GM19239 (cell line): ENCODE measurements around the gene NPB.

Experiments
- DNase-seq: peaks from one replicate; pipeline ENCODE4 v3.0.0; 2011; ENCODE audit warnings: low spot score; ENCODE audit not compliant: insufficient read length
- FAIRE-seq: peaks from 2 replicates; lab custom pipeline; 2011; peaks lifted over from hg19 to GRCh38; lab: Jason Lieb, UNC

The NPB gene

DNA sequence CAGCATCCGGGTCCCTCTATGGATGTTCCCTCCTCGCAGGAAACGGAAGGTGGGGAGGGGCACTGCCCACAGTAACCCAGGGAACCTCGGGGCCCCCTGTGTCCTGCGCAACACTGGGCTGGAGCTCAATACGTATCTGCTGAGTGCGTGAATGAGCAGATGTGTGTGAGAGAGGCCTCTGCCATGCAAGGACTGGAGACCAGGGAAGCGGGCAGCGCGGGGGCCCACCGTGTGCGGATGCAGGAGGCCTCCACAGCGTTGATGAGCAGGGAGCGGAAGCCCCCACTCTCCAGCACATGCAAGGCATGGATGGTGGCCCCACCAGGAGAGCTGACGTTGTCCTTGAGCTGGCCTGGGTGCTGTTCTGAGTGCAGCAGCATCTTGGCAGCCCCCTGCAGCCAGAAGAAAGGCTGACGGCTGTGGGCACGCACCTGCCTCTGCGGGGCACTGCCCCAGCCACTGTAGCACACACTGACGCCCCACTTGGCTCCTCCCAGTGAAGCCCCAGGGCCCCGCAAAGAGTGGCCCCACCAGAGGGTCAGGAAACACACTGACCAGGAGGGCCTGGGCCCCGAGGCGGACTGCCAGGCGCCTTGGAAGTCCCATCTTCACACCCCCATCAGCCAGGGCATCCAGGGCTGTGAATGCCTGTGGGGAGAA lies 32.2 kb downstream of the NPB start:
- no peak for DNase-seq
- no peak for FAIRE-seq

DNA sequence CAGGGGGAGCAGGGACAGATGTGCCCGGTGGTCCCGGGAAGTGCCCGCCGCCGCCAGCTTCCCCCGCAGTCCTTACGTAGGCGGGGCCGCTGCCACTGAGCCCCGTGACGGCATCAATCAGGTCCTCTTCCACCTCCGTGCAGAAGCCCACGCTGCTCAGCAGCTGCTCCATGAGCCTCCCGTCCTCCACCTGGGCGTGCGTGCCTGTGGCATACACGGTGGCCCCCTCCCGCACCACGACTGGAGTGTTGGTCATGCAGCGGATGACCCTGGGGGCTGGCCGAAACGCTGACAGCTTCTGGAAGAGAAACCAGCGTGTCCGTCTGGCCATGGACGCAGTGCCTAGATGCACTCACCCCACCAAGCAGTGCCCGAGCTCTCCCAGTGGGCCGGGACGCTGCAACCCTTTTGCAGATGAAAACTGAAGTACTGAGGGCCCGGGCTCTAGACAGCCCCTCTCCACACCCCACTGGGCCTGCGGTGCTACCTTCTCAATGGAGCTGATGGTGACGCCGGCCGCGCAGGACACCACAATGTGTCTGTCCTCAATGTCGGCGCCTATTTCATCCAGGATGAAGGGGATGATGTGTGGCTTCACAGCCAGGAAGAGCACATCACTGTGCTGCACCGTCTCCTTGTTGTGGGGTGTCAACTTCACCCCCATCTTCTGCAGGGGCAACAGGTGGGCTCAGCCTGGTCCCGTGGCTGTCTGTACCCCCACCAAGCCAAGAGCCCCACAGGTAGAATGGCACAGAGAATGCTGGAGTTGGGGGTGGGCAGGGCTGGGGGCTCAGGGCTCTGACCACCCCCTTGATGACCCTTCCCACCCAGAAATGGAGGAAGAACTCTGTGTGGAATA lies 33.0 kb downstream of the NPB start:
- no peak for FAIRE-seq
- DNase-seq: no peak

DNA sequence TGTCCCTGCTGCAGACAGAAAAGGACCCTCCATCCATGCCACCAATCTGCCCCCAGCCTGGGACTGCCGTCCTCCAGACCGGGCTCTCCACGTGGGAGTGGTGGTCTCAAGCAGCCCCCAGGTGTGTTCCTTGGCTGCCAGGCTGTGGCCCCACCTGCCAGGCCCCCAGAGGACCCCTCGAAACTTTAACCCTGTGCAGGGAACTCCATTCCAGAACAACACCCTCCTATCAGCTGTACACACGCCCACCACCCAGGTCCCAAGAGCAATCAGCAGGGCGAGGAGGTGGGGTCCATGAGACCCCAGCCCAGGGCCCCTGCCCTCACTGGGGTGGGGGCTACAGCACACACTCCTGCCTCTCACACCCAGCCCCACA lies 33.7 kb downstream of the NPB start:
- DNase-seq (no peak), FAIRE-seq (no peak)

- FAIRE-seq: no peak
- no peak for DNase-seq
These were observed 37.2 kb downstream of the NPB start for GRCh38 chr17:81939218-81939617.

GRCh38 chr17:81939881-81940385 lies 37.9 kb downstream of the NPB start:
- FAIRE-seq (no peak), DNase-seq (no peak)

DNA sequence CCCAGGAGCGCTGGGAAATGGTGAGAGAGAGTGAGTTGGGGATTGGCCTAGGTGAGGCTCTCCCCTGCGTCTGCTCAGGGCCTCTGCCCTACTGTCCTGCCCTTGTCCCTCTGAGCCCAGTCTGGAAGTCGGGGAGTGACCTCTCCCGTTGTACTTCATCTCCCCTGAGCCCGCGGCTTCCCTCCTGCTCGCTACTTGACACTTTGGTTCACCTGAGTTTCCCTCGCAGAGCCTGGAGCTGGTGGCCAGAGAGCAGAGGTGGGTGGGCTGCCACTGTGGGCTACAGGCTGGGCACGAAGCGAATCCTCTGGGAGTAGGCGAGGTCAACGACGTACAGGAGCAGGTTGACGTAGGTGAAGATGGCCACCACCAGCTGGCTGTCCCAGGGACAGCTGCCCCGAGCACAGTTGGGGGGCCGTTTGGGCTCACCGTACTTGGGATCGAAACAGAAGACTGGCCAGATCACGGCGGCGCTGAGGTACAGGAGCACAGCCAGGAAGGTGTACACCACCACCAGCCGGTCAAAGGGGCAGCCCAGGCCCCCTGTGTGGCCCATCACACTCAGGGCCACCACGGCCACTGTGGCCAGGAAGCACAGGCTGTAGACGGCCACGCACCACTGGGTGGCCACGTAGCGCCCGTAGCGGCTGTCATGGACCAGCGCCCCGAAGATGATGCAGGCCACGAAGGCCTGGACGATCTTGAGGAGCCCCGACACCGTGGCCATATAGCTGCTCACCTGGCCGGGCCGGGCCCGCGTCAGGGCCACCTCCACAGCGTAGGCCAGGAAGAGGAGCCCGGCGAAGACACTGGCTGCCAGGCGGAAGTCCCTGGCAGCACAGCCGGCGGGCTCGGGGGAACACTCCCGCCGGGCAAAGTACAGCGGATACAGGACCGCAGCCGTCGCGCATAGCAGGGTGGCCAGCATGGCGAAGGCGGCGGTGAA lies 38.8 kb downstream of the NPB start:
- no peak for FAIRE-seq

DNA sequence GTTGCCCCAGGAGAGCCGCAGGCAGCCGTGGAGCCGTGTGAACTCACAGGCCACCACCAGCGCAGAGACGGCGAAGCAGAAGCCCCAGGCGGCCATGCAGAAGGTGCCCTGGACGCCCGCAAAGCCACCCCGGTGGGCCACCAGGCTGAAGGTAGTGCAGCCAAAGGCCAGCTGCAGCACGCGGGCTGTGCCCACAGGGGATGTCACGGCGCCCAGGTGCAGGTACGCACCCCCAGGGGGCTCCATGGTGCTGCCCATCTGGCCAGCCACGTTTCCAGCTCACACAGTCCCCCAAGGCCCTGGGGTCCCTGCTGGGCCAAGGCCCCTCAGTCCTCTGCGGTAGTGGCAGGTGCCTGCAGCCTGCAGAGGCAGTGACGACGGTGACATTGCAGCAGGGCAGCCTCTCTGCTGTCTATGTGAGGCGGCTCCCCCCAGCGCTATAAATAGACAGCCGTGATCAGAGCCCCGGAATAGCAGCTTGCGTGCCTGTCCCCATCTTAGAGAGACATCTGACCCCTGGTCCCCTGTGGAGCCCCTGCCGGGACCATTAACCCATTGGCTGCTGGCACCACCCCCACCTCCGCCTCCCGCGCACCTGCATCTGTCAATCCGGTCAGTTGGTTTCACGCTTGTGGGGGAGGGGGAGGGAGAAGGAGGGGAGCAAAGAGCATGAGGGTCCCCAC lies 39.6 kb downstream of the NPB start:
- DNase-seq (no peak), FAIRE-seq (no peak)

More for the DNA sequence above, 38.8 kb downstream of the NPB start:
- no peak for DNase-seq

DNA sequence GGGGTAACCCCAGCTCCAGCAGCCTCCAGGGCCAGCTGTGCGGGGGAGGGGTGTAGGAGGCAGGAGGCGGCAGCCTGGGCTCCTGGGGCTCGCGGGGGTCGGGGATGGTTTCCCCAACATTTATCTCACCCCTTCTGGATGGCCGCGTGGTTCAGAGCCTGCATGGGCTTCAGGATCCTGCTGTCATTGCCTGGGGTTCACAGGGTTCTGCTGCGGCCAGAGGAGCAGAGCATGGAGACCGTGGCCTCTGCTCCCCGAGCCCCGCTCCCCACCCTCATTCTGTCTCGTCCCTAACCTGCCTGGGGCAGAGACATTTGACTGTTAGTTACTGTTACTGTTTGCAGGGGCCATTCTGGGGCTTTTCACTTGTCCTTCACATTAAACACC lies 40.1 kb downstream of the NPB start:
- no peak for DNase-seq
- FAIRE-seq: no peak

DNA sequence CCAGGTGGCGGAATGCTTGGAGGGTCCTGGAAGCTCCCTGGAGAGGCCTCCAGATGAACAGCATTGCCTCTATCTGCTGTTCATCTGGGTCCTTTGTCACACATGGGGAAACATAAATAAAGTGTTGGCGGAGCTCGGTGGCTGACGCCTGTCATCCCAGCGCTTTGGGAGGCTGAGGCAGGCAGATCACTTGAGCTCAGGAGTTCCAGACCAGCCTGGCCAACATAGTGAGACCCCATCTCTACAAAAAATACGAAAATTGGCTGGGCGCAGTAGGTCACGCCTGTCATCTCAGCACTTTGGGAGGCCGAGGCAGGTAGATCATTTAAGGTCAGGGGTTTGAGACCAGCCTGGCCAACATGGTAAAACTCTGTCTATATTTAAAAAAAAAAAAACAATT lies 42.8 kb downstream of the NPB start:
- no peak for DNase-seq
- no peak for FAIRE-seq

GRCh38 chr17:81947189-81947588 lies 45.2 kb downstream of the NPB start, which contains the start of gene MYADML2:
Gene MYADML2, minus strand, starts transcription at chr17:81947233. Its CDS starts 5,492 bp downstream, at chr17:81941741.
- DNase-seq (no peak), FAIRE-seq (no peak)

DNA sequence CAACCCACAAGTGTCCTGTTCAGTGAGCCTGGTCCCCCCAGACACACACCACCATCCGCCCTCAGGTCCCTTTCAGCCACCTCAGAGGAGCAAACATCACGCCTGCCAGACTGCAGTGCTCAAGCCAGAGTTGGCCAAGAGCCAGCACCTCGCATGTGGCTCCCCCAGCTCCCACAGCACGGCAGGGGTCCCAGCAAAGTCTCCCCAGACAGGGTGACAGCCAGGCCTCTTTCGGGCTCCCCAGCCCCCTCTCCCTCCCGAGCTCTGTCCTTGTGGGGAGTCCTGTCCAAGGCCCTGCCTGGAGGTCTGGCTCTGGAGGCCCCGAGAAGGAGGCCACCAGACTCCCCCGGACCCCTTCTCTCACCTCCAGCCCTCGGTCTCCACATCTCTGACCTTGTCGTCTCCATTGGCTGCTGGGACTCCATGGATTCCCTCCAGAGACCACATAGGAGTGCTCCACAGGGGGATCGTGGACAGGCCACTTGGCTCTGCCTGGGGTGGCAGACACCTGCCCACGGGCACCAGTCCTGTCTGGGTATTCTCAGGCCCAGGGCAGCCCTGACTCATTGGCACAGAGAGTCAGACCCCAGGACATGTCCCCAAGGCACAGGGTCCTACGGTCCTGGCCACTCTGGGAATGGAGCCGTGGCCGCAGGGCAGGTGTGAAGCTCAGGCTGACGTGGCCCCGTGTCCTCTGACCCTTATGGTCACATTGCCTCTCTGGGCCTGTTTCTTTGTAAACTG lies 46.8 kb downstream of the NPB start:
- FAIRE-seq (no peak), DNase-seq (no peak)

DNA sequence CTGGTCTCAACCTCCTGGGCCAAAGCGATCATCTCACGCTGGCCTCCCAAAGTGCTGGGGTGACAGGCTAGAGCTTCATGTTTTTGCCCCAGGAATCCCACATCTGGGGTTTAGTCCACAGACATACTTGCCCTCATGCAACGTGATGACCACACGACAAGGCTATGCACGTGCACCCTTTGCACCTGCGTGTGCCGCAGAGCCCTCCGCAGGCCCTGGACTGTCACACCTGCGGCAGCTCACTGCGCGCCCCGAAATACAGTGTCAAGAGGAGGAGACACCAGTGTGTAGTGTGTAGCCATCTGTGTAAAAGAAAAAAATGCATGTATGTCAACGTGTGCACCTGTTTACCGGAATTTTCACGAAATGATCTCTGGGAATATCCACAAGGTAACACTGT lies 48.5 kb downstream of the NPB start:
- FAIRE-seq: no peak
- no peak for DNase-seq

DNA sequence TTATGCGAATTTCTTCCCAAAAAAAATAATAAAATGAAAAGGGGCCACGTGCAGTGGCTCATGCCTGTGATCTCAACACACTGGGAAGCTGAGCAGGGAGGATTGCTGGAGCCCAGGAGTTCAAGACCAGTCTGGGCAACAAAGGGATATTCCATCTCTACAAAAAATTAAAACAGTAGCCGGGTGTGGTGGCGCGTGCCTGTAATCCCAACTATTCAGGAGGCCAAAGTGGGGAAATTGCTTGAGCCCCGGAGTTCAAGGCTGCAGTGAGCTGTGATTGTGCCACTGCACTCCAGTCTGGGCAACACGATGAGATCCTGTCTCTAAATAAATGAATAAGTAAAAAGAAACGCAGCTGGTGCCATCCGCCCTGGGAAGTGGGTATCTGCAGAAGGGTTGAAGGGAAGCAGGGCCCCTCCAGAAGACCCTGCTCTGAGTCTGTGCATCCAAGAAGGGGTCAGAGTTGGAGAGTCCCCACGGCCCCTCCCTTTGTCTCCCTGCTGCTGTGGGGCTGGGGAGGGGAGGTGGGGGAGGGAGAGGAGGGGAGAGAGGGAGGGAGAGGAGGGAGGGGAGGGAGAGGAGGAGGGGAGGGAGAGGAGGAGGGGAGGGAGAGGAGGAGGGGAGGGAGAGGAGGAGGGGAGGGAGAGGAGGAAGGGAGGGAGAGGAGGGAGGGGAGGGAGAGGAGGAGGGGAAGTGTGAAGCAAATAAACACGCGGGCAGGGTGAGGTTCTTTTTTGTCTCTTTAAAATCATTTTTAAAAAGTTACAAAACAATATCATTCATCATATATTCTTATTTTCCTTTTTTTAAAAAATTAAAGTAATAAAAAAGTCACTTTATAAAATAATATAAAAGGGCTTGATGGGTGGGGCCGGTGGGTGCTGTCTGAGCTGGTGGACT lies 50.0 kb downstream of the NPB start:
- DNase-seq (no peak), FAIRE-seq (no peak)
